H9 (cell line): ENCODE data around the gene MAPKAPK3. TPM values are rescaled to one million over a fixed set of nuclear protein-coding genes. Genes with fewer than 3 reads are reported as not detected.

Source experiments
- DNase-seq: peaks from one replicate; pipeline ENCODE4 v3.0.0-alpha.2; 2017
- H2AFZ ChIP-seq: one replicate; pipeline ENCODE4 v1.6.1; 2013; ENCODE audit warnings: mild to moderate bottlenecking, low read length, control low read depth, moderate library complexity
- H2AK5ac ChIP-seq: 2 replicates; pipeline ENCODE4 v1.6.1; 2013; ENCODE audit warnings: low read length, control low read depth, mixed read lengths; ENCODE audit not compliant: insufficient read length
- H2BK120ac ChIP-seq: one replicate; pipeline ENCODE4 v1.6.1; 2013; ENCODE audit warnings: low read depth, mild to moderate bottlenecking, low read length, control low read depth, inconsistent platforms; ENCODE audit not compliant: poor library complexity, severe bottlenecking
- H2BK12ac ChIP-seq: 2 replicates; pipeline ENCODE4 v1.6.1; 2013; ENCODE audit warnings: low read length, control low read depth, mixed read lengths, low read depth; ENCODE audit not compliant: insufficient read length
- H2BK15ac ChIP-seq: 2 replicates; pipeline ENCODE4 v1.6.1; 2013; ENCODE audit warnings: low read depth, low read length, control low read depth
- H2BK20ac ChIP-seq: one replicate; pipeline ENCODE4 v1.6.1; 2013; ENCODE audit warnings: low read depth, mild to moderate bottlenecking, low read length, control low read depth, inconsistent platforms; ENCODE audit not compliant: poor library complexity, severe bottlenecking
- H2BK5ac ChIP-seq: 2 replicates; pipeline ENCODE4 v1.6.1; 2013; ENCODE audit warnings: low read length, control low read depth, mixed read lengths; ENCODE audit not compliant: insufficient read length
- H3K14ac ChIP-seq: 2 replicates; pipeline ENCODE4 v1.6.1; 2013; ENCODE audit warnings: low read length, control low read depth; ENCODE audit not compliant: insufficient read depth
- H3K18ac ChIP-seq: 2 replicates; pipeline ENCODE4 v1.6.1; 2013; ENCODE audit warnings: low read depth, mild to moderate bottlenecking, mixed read lengths, low read length, control low read depth; ENCODE audit not compliant: insufficient read length
- H3K23ac ChIP-seq: 2 replicates; pipeline ENCODE4 v1.6.1; 2013; ENCODE audit warnings: low read length, control low read depth, mixed read lengths, low read depth; ENCODE audit not compliant: insufficient read length
- H3K23me2 ChIP-seq: 2 replicates; pipeline ENCODE4 v1.6.1; 2013; ENCODE audit warnings: low read depth, mild to moderate bottlenecking, mixed read lengths, low read length, control low read depth; ENCODE audit not compliant: insufficient read length, poor library complexity, severe bottlenecking
- H3K27ac ChIP-seq: 2 replicates; pipeline ENCODE4 v1.5.1; 2013; ENCODE audit warnings: low read length, control low read depth, mixed read lengths, low read depth; ENCODE audit not compliant: insufficient read length
- H3K27me3 ChIP-seq: 2 replicates; pipeline ENCODE4 v1.6.1; 2013; ENCODE audit warnings: low read length, control low read depth, inconsistent platforms; ENCODE audit not compliant: insufficient read depth
- H3K4ac ChIP-seq: 2 replicates; pipeline ENCODE4 v1.6.1; 2013; ENCODE audit warnings: low read depth, mild to moderate bottlenecking, control low read depth, inconsistent platforms, low read length, moderate library complexity
- H3K4me1 ChIP-seq: 2 replicates; pipeline ENCODE4 v1.6.1; 2013; ENCODE audit warnings: low read length, control low read depth, inconsistent platforms; ENCODE audit not compliant: insufficient read depth
- H3K4me2 ChIP-seq: 2 replicates; pipeline ENCODE4 v1.6.1; 2013; ENCODE audit warnings: low read length, control low read depth, mixed read lengths; ENCODE audit not compliant: insufficient read length, insufficient read depth
- H3K56ac ChIP-seq: 2 replicates; pipeline ENCODE4 v1.6.1; 2013; ENCODE audit warnings: low read depth, mild to moderate bottlenecking, mixed read lengths, low read length, control low read depth; ENCODE audit not compliant: insufficient read length
- H3K79me1 ChIP-seq: 2 replicates; pipeline ENCODE4 v1.6.1; 2013; ENCODE audit warnings: low read depth, mild to moderate bottlenecking, moderate library complexity, low read length, control low read depth, inconsistent platforms; ENCODE audit not compliant: insufficient read depth, poor library complexity, severe bottlenecking
- H3K79me2 ChIP-seq: 2 replicates; pipeline ENCODE4 v1.6.1; 2013; ENCODE audit warnings: low read length, control low read depth, inconsistent platforms; ENCODE audit not compliant: insufficient read depth
- H3K9ac ChIP-seq: 2 replicates; pipeline ENCODE4 v1.6.1; 2013; ENCODE audit warnings: low read length, control low read depth, mixed read lengths; ENCODE audit not compliant: insufficient read length; ENCODE audit errors: extremely low read depth
- H3K9me3 ChIP-seq: one replicate; pipeline ENCODE4 v1.6.1; 2013; ENCODE audit warnings: low read depth, low read length, inconsistent platforms; ENCODE audit not compliant: control insufficient read depth
- H3T11ph ChIP-seq: one replicate; pipeline ENCODE4 v1.6.1; 2013; ENCODE audit warnings: mild to moderate bottlenecking, low read length, control low read depth, inconsistent platforms
- H4K20me1 ChIP-seq: one replicate; pipeline ENCODE4 v1.6.1; 2013; ENCODE audit not compliant: control insufficient read depth, insufficient read length, insufficient read depth
- H4K5ac ChIP-seq: 2 replicates; pipeline ENCODE4 v1.6.1; 2013; ENCODE audit warnings: low read depth, mild to moderate bottlenecking, mixed read lengths, low read length, control low read depth; ENCODE audit not compliant: insufficient read length
- H4K8ac ChIP-seq: replicated peaks from 2 replicates; pipeline ENCODE4 v1.6.1; 2013; ENCODE audit warnings: low read length, control low read depth, mixed read lengths, low read depth; ENCODE audit not compliant: insufficient read length
- H4K91ac ChIP-seq: 2 replicates; pipeline ENCODE4 v1.6.1; 2013; ENCODE audit warnings: low read depth, mild to moderate bottlenecking, moderate library complexity, mixed read lengths, low read length, control low read depth; ENCODE audit not compliant: insufficient read length
- H3K27ac Mint-ChIP-seq, 3 experiments: 2 replicates in 2 of 3; 3 replicates in 1 of 3; pipeline ENCODE4 v1.8.0; 2020 to 2021; ENCODE audit warnings: mixed read lengths in 3 of 3, mild to moderate bottlenecking in 1 of 3, moderate library complexity in 1 of 3
- H3K27me3 Mint-ChIP-seq: 2 replicates; pipeline ENCODE4 v1.8.0; 2021; ENCODE audit warnings: low read depth, mild to moderate bottlenecking, moderate library complexity, mixed read lengths
- H3K36me3 Mint-ChIP-seq, 3 experiments: 2 replicates in 2 of 3; 3 replicates in 1 of 3; pipeline ENCODE4 v1.8.0; 2020 to 2021; ENCODE audit warnings: low read depth in 3 of 3, mixed read lengths in 3 of 3; ENCODE audit not compliant: insufficient read depth in 1 of 3
- H3K4me1 Mint-ChIP-seq, 2 experiments: 2 replicates each; pipeline ENCODE4 v1.8.0; 2020; ENCODE audit warnings: mixed read lengths in 2 of 2
- H3K4me3 Mint-ChIP-seq, 2 experiments: 2 replicates in 1 of 2; 3 replicates in 1 of 2; pipeline ENCODE4 v1.8.0; 2020 to 2021; ENCODE audit warnings: mild to moderate bottlenecking in 2 of 2, mixed read lengths in 2 of 2, moderate library complexity in 1 of 2
- H3K9me3 Mint-ChIP-seq, 2 experiments: 2 replicates in 1 of 2; 3 replicates in 1 of 2; pipeline ENCODE4 v1.8.0; 2020; ENCODE audit warnings: mild to moderate bottlenecking in 2 of 2, mixed read lengths in 2 of 2, moderate library complexity in 1 of 2
- WGBS: extraction: QIAGEN DNeasy Blood & Tissue Kit; methylation state at CpG from one replicate; pipeline ENCODE4 v1.1.7; 2013; ENCODE audit warnings: missing lambda C conversion rate, low lambda C conversion rate, mixed read lengths; ENCODE audit not compliant: insufficient read length; ENCODE audit errors: extremely low coverage; 5-methylcytosine and 5-hydroxymethylcytosine counted together
- total RNA-seq: library from RNA; stranded (reverse); gene quantifications from 2 replicates; pipeline ENCODE4 v1.2.1, GENCODE V29; 2021
- TF ChIP-seq, protein P1 (sequence below): fragments of 200-600 bp; sonication (generic); conservative IDR thresholded peaks from 3 replicates; pipeline ENCODE4 v1.8.0; 2021; ENCODE audit warnings: antibody characterized with exemption, mild to moderate bottlenecking

The MAPKAPK3 gene
- total RNA-seq, 1 experiment from 2014 or later = 57.9 TPM

DNA sequence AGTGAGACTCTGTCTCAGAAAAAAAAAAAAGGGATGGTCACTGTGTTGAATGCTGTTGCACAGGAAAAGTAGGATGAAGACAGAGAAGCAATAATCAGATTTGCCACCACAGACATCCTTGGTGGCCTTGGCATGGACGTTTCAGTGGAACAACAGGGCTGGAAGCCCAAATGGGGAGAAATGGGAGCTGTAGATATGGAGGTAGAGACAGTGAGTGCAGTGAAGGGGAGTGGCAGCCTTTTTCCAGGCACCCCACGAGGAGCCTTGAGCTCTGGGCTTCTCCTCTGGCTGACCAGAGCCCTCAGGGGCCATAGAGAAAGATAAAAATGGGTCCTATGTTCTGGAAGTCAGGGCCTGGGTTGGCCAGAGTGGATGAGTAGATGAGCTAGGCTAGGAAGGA lies 45.5 kb downstream of the MAPKAPK3 start:
- no peak overlapping the region for H2BK20ac ChIP-seq
- Mint-ChIP-seq H3K36me3 (no peaks in the 10 kb centered on the region), H3K4me1 (peaks cover 14 to 17% of the 10 kb centered on the region in 2 experiments), H3K9me3 (no peaks in the 10 kb centered on the region; a peak in 1 of 5 replicates), H3K4me3 (no peak overlapping the region), H3K27ac (no peak overlapping the region), H3K27me3 (peaks cover 12% of the 10 kb centered on the region)
- no peaks in the 10 kb centered on the region for H3K27me3 ChIP-seq
- H3K18ac ChIP-seq = no peak overlapping the region
- H3K79me2 ChIP-seq = no peaks in the 10 kb centered on the region
- H2BK5ac ChIP-seq = no peak overlapping the region
- H2AK5ac ChIP-seq = no peak overlapping the region
- no peak overlapping the region for H3K4me2 ChIP-seq
- no peak overlapping the region for H3K27ac ChIP-seq
- no CpG with 5 or more reads among the region's 2 CpGs for WGBS
- no peak overlapping the region for H2AFZ ChIP-seq
- H3K9me3 ChIP-seq = no peaks in the 10 kb centered on the region
- H3K23ac ChIP-seq = no peak overlapping the region
- H3K79me1 ChIP-seq = no peaks in the 10 kb centered on the region
- H2BK15ac ChIP-seq = no peak overlapping the region
- H3K4ac ChIP-seq = no peak overlapping the region
- H3K56ac ChIP-seq = no peak overlapping the region
- no peak overlapping the region for H2BK120ac ChIP-seq
- no peak overlapping the region for H3T11ph ChIP-seq
- H3K14ac ChIP-seq = no peak overlapping the region
- no peak overlapping the region for H4K91ac ChIP-seq
- no peaks in the 10 kb centered on the region; the same call in 1 of the 2 replicates for H3K4me1 ChIP-seq
- peak; percentile 11 for DNase-seq
- no peaks in the 10 kb centered on the region for H3K23me2 ChIP-seq
- TF ChIP-seq, protein P1, sequence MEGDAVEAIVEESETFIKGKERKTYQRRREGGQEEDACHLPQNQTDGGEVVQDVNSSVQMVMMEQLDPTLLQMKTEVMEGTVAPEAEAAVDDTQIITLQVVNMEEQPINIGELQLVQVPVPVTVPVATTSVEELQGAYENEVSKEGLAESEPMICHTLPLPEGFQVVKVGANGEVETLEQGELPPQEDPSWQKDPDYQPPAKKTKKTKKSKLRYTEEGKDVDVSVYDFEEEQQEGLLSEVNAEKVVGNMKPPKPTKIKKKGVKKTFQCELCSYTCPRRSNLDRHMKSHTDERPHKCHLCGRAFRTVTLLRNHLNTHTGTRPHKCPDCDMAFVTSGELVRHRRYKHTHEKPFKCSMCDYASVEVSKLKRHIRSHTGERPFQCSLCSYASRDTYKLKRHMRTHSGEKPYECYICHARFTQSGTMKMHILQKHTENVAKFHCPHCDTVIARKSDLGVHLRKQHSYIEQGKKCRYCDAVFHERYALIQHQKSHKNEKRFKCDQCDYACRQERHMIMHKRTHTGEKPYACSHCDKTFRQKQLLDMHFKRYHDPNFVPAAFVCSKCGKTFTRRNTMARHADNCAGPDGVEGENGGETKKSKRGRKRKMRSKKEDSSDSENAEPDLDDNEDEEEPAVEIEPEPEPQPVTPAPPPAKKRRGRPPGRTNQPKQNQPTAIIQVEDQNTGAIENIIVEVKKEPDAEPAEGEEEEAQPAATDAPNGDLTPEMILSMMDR = no peak
- H3K9ac ChIP-seq = no peak overlapping the region
- H4K5ac ChIP-seq = no peak overlapping the region
- no peaks in the 10 kb centered on the region for H4K20me1 ChIP-seq
- no peak overlapping the region for H2BK12ac ChIP-seq
- no peak overlapping the region for H4K8ac ChIP-seq
